MCF 10A (cell line): ENCODE data around the gene ZNF710. TPM values are rescaled to one million over a fixed set of nuclear protein-coding genes. Genes with fewer than 3 reads are reported as not detected.

Experiments
- BruUV-seq: library from RNA; stranded (reverse); fragments of 400-500 nt; replicated peaks from 2 replicates; lab custom pipeline; 2021; lab: Mats Ljungman, UMichigan
- CTCF ChIA-PET: fragments of 300-600 bp; sonication (Branson Sonifier 250); formaldehyde crosslinking; extraction: SDS; loops from one replicate; lab custom pipeline; 2021; ENCODE audit warnings: antibody characterized with exemption, inconsistent platforms; lab: Yijun Ruan, JAX
- POLR2A ChIA-PET: fragments of 300-600, 350-650 bp; sonication (Branson Sonifier 250); formaldehyde crosslinking; extraction: SDS; loops from one replicate; lab custom pipeline; 2020; ENCODE audit warnings: antibody characterized with exemption, inconsistent platforms; lab: Yijun Ruan, JAX
- DNase-seq: peaks from one replicate; pipeline ENCODE4 v3.0.0-alpha.2; 2018; ENCODE audit not compliant: unreplicated experiment
- H3K27ac Mint-ChIP-seq: one replicate; pipeline ENCODE4 v1.8.0; 2022; ENCODE audit warnings: mild to moderate bottlenecking, low read depth, mixed read lengths; ENCODE audit not compliant: unreplicated experiment
- H3K27me3 Mint-ChIP-seq: one replicate; pipeline ENCODE4 v1.8.0; 2022; ENCODE audit warnings: mixed read lengths; ENCODE audit not compliant: insufficient read depth, unreplicated experiment
- H3K36me3 Mint-ChIP-seq: one replicate; pipeline ENCODE4 v1.8.0; 2022; ENCODE audit warnings: mild to moderate bottlenecking, moderate library complexity, mixed read lengths; ENCODE audit not compliant: insufficient read depth, unreplicated experiment
- H3K4me1 Mint-ChIP-seq: one replicate; pipeline ENCODE4 v1.8.0; 2022; ENCODE audit warnings: mixed read lengths; ENCODE audit not compliant: insufficient read depth, unreplicated experiment
- H3K4me3 Mint-ChIP-seq: one replicate; pipeline ENCODE4 v1.8.0; 2022; ENCODE audit warnings: mild to moderate bottlenecking, moderate library complexity, mixed read lengths; ENCODE audit not compliant: unreplicated experiment
- H3K9me3 Mint-ChIP-seq: one replicate; pipeline ENCODE4 v1.8.0; 2022; ENCODE audit warnings: mixed read lengths; ENCODE audit not compliant: unreplicated experiment
- intact Hi-C: fragments of 100-400 bp; cut with micrococcal nuclease; formaldehyde crosslinking; loops from 2 replicates; pipeline ENCODE4 v1.14.1; 2022
- total RNA-seq: library from RNA; stranded (reverse); gene quantifications from 2 replicates; pipeline ENCODE4 v1.2.3, GENCODE V29; 2022
- TF ChIP-seq, protein P1 (sequence below): fragments of 200-600 bp; IDR thresholded peaks from one replicate; pipeline ENCODE4 v1.8.0; 2022; ENCODE audit warnings: antibody characterized with exemption, mild to moderate bottlenecking; ENCODE audit not compliant: unreplicated experiment

ZNF710 gene
- total RNA-seq, 1 experiment from 2014 or later, result 27.3 TPM

GRCh38 chr15:90074023-90074422 lies 72.9 kb downstream of the ZNF710 start:
- H3K4me1 Mint-ChIP-seq, result peaks cover 5% of the 10 kb centered on the region
- POLR2A ChIA-PET, result interaction anchor here (0.6 to 5.1 kb wide), 7 partner anchors 9 to 487 kb away, joined by 3 to 49 read pairs (median 8); partner anchors contain the start of gene ARPIN
- BruUV-seq, result no TSS peak
- H3K27me3 Mint-ChIP-seq, result no peaks in the 10 kb centered on the region
- no peak overlapping the region for H3K4me3 Mint-ChIP-seq
- no peaks in the 10 kb centered on the region for H3K9me3 Mint-ChIP-seq
- peaks cover 37% of the 10 kb centered on the region for H3K36me3 Mint-ChIP-seq
- H3K27ac Mint-ChIP-seq, result no peak overlapping the region
- TF ChIP-seq, protein P1, sequence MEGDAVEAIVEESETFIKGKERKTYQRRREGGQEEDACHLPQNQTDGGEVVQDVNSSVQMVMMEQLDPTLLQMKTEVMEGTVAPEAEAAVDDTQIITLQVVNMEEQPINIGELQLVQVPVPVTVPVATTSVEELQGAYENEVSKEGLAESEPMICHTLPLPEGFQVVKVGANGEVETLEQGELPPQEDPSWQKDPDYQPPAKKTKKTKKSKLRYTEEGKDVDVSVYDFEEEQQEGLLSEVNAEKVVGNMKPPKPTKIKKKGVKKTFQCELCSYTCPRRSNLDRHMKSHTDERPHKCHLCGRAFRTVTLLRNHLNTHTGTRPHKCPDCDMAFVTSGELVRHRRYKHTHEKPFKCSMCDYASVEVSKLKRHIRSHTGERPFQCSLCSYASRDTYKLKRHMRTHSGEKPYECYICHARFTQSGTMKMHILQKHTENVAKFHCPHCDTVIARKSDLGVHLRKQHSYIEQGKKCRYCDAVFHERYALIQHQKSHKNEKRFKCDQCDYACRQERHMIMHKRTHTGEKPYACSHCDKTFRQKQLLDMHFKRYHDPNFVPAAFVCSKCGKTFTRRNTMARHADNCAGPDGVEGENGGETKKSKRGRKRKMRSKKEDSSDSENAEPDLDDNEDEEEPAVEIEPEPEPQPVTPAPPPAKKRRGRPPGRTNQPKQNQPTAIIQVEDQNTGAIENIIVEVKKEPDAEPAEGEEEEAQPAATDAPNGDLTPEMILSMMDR, result no peak
- CTCF ChIA-PET, result interaction anchor here (0.6 to 4.0 kb wide), 3 partner anchors 175 to 716 kb away, joined by 3 to 31 read pairs (median 3); no protein-coding TSS in a partner anchor
- no peak for DNase-seq
- intact Hi-C loops, result loop anchor here (5.0 kb wide), 1 partner anchor 162 kb away; the partner anchor contains the start of gene ARPIN

DNA sequence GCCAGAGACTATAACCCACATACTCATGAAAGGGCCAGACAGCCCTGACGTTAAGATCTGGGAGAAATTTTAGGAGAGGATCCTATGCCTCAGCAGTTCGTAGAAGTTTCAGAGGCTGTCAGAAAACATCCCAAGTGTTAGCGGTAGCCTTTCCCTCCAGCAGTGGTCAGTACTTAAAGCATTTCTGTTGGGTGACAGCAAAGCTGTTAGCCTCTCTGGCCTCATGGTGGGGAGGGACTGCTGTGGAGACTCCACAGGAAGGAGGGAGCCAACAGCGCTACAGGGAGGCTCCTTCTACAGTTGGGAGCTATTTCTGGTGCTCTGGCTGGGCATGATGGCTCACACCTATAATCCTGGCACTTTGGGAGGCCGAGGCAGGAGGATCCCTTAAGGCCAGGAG lies 73.8 kb downstream of the ZNF710 start:
- Mint-ChIP-seq H3K9me3 (no peaks in the 10 kb centered on the region), H3K36me3 (peaks cover 38% of the 10 kb centered on the region), H3K27ac (no peak overlapping the region), H3K4me1 (peaks cover 5% of the 10 kb centered on the region), H3K27me3 (no peaks in the 10 kb centered on the region), H3K4me3 (no peak overlapping the region)
- ChIA-PET POLR2A (interaction anchor here (0.6 to 5.1 kb wide), 21 partner anchors 10 to 341 kb away, joined by 3 to 49 read pairs (median 6); partner anchors contain the start of genes AP3S2, ARPIN and IDH2), CTCF (interaction anchor here (0.6 to 4.0 kb wide), 16 partner anchors 9 to 315 kb away, joined by 3 to 31 read pairs (median 4); no protein-coding TSS in a partner anchor)
- TF ChIP-seq, protein P1, result no peak
- intact Hi-C loops, result loop anchor here (5.0 kb wide), 1 partner anchor 163 kb away; the partner anchor contains the start of gene ARPIN
- DNase-seq, result no peak
- no TSS peak for BruUV-seq

DNA sequence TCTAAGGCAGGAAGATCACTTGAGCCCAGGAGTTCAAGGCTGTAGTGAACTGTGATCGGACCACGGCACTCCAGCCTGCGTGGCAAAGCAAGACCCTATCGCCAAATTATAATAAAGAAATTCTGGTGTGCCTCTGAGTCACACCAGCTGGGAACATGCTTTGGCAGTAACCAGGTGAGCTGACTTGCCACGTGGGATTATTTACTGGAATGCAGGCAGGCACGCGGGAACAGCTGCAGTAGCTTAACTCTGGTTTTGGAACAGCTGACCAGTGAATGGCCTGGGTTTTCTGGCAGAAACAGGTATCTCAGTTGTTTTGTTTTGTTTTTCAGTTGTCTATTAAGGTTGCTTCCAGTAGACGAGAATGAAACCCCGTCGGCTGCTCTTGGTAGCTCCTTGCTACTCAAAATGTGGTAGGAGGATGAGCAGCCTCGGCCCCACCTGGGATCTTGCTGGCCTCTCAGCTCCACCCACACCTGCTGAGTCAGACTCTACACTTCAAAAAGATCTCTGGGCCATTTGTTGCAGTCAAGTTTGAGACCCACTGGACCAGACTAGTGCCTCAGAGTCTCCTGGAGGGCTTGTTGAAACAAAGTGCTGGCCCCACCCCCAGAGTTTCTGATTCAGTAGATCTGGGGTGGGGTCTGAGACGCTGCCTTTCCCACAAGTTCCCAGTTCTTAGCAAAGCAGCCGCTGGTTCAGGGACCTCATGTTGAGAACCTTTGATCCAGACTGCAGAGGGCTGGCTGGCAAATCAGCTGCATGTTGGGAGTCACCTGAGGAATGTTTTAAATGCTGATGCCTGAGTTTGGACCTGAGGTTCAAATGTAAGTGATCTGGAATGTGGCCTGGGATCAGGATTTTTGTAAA lies 74.5 kb downstream of the ZNF710 start:
- ChIA-PET CTCF (interaction anchor here (0.6 to 4.0 kb wide), 21 partner anchors 8 to 324 kb away, joined by 3 to 31 read pairs (median 3); no protein-coding TSS in a partner anchor), POLR2A (interaction anchor here (0.9 to 5.1 kb wide), 22 partner anchors 10 to 185 kb away, joined by 3 to 49 read pairs (median 6); partner anchors contain the start of genes AP3S2, ARPIN and IDH2)
- Mint-ChIP-seq H3K36me3 (peaks cover 44% of the 10 kb centered on the region), H3K4me1 (peaks cover 5% of the 10 kb centered on the region), H3K27ac (peak overlapping the region; percentile 69), H3K9me3 (no peaks in the 10 kb centered on the region), H3K4me3 (peak overlapping the region; percentile 39), H3K27me3 (no peaks in the 10 kb centered on the region)
- intact Hi-C loops, result no loop called here
- no TSS peak for BruUV-seq
- DNase-seq, result peak; percentile 79
- TF ChIP-seq, protein P1, result no peak

DNA sequence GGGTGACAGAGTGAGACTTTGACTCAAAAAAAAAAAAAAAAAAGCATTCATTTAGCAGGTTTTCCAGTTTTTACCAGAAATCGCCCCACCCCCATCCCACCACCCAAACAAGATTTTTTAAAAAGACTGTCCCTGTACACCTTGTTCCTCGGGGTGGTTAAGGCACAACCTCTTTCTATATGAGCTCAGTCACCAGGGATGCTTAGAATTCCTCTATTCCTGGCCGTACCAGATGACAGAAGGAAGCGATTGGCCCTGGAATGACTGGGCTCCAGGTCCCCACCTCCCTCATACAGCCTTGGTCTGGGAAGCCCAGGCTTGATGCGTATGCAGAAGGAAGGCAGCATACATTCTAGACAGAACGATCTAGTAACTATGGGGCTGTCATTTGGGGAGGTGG lies 75.6 kb downstream of the ZNF710 start:
- POLR2A ChIA-PET, result interaction anchor here (1.5 to 5.1 kb wide), 6 partner anchors 9 to 186 kb away, joined by 3 to 49 read pairs (median 19); partner anchors contain the start of gene AP3S2
- BruUV-seq, result TSS peak; percentile 12
- H3K36me3 Mint-ChIP-seq, result peaks cover 44% of the 10 kb centered on the region
- H3K4me1 Mint-ChIP-seq, result peaks cover 5% of the 10 kb centered on the region
- TF ChIP-seq, protein P1, result no peak
- H3K9me3 Mint-ChIP-seq, result no peaks in the 10 kb centered on the region
- H3K27ac Mint-ChIP-seq, result no peak overlapping the region
- H3K27me3 Mint-ChIP-seq, result no peaks in the 10 kb centered on the region
- no peak for DNase-seq
- intact Hi-C loops, result no loop called here
- CTCF ChIA-PET, result interaction anchor here (0.6 to 4.0 kb wide), 5 partner anchors 9 to 178 kb away, joined by 3 to 31 read pairs (median 8); no protein-coding TSS in a partner anchor
- no peak overlapping the region for H3K4me3 Mint-ChIP-seq
